Retinal pigment epithelial cell (primary cell): Measurements from ENCODE around the gene ODAPH.

Experiments
- DNase-seq: peaks from one replicate; pipeline ENCODE4 v3.0.0-alpha.2; 2010; ENCODE audit warnings: low read depth
- H3K4me3 ChIP-seq: 2 replicates; pipeline ENCODE4 v1.5.1; 2011; ENCODE audit warnings: mild to moderate bottlenecking, low read length, control low read depth, moderate library complexity
- TF ChIP-seq, protein P1 (sequence below): conservative IDR thresholded peaks from 2 replicates; pipeline ENCODE4 v1.5.1; 2011; ENCODE audit warnings: low read depth, low read length, control low read depth, inconsistent platforms

Gene ODAPH

DNA sequence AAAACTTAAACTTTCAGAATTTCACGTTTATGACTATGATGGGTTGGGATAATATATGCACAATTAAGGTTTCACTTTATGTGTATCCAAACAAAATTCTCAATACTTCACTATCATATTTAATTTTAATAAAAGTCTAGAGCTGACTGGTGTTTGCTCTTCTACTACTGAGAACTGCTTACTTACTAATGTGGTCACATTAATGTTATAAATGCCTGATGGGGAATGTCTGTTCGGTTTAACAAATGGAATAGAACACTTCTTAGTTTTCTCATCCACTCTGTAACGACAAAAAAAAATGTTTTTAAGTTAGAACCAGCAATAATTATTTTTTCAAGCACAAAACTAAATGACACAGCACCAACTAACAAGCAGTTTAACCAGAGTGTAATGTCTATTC, 40.2 kb downstream of the ODAPH start:
- DNase-seq: no peak
- H3K4me3 ChIP-seq: no peak overlapping the region
- TF ChIP-seq, protein P1, sequence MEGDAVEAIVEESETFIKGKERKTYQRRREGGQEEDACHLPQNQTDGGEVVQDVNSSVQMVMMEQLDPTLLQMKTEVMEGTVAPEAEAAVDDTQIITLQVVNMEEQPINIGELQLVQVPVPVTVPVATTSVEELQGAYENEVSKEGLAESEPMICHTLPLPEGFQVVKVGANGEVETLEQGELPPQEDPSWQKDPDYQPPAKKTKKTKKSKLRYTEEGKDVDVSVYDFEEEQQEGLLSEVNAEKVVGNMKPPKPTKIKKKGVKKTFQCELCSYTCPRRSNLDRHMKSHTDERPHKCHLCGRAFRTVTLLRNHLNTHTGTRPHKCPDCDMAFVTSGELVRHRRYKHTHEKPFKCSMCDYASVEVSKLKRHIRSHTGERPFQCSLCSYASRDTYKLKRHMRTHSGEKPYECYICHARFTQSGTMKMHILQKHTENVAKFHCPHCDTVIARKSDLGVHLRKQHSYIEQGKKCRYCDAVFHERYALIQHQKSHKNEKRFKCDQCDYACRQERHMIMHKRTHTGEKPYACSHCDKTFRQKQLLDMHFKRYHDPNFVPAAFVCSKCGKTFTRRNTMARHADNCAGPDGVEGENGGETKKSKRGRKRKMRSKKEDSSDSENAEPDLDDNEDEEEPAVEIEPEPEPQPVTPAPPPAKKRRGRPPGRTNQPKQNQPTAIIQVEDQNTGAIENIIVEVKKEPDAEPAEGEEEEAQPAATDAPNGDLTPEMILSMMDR: no peak

GRCh38 chr4:75598390-75598789, 42.5 kb downstream of the ODAPH start:
- TF ChIP-seq, protein P1: no peak
- DNase-seq: no peak
- H3K4me3 ChIP-seq: no peak overlapping the region

DNA sequence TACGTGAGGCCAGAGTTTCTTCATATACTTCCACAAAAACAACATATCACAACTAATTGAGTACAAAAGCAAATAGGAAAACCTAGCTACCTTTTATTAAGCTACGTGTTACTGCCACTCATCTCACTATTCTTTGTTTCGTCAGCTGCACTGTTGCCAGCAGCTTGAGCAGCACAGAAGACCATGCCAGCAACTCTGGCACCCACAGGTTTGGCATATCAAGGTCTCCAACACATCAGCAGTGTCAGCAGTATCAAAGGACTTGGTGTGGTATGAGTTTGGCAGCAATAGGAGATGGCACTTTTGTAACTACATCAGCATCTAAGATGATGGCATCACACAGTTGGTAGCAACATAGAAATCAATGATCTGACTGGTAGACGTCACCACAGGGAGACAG, 43.8 kb downstream of the ODAPH start:
- DNase-seq: no peak
- TF ChIP-seq, protein P1: no peak
- no peak overlapping the region for H3K4me3 ChIP-seq

- no peak for DNase-seq
- TF ChIP-seq, protein P1: no peak
- H3K4me3 ChIP-seq: no peak overlapping the region
These were observed 50.1 kb downstream of the ODAPH start for GRCh38 chr4:75605928-75606327.

- TF ChIP-seq, protein P1: no peak
- H3K4me3 ChIP-seq: no peak overlapping the region
- DNase-seq: no peak
These were observed 56.4 kb downstream of the ODAPH start for GRCh38 chr4:75612306-75612705.
